H9 (cell line): ENCODE results near the gene MBTPS2. TPM values are rescaled to one million over a fixed set of nuclear protein-coding genes. Genes with fewer than 3 reads are reported as not detected.

Experiments
- DNase-seq: peaks from one replicate; pipeline ENCODE4 v3.0.0-alpha.2; 2017
- H2AFZ ChIP-seq: one replicate; pipeline ENCODE4 v1.6.1; 2013; ENCODE audit warnings: mild to moderate bottlenecking, low read length, control low read depth, moderate library complexity
- H2AK5ac ChIP-seq: 2 replicates; pipeline ENCODE4 v1.6.1; 2013; ENCODE audit warnings: low read length, control low read depth, mixed read lengths; ENCODE audit not compliant: insufficient read length
- H2BK120ac ChIP-seq: one replicate; pipeline ENCODE4 v1.6.1; 2013; ENCODE audit warnings: low read depth, mild to moderate bottlenecking, low read length, control low read depth, inconsistent platforms; ENCODE audit not compliant: poor library complexity, severe bottlenecking
- H2BK12ac ChIP-seq: 2 replicates; pipeline ENCODE4 v1.6.1; 2013; ENCODE audit warnings: low read length, control low read depth, mixed read lengths, low read depth; ENCODE audit not compliant: insufficient read length
- H2BK15ac ChIP-seq: 2 replicates; pipeline ENCODE4 v1.6.1; 2013; ENCODE audit warnings: low read depth, low read length, control low read depth
- H2BK20ac ChIP-seq: one replicate; pipeline ENCODE4 v1.6.1; 2013; ENCODE audit warnings: low read depth, mild to moderate bottlenecking, low read length, control low read depth, inconsistent platforms; ENCODE audit not compliant: poor library complexity, severe bottlenecking
- H2BK5ac ChIP-seq: 2 replicates; pipeline ENCODE4 v1.6.1; 2013; ENCODE audit warnings: low read length, control low read depth, mixed read lengths; ENCODE audit not compliant: insufficient read length
- H3K14ac ChIP-seq: 2 replicates; pipeline ENCODE4 v1.6.1; 2013; ENCODE audit warnings: low read length, control low read depth; ENCODE audit not compliant: insufficient read depth
- H3K18ac ChIP-seq: 2 replicates; pipeline ENCODE4 v1.6.1; 2013; ENCODE audit warnings: low read depth, mild to moderate bottlenecking, mixed read lengths, low read length, control low read depth; ENCODE audit not compliant: insufficient read length
- H3K23ac ChIP-seq: 2 replicates; pipeline ENCODE4 v1.6.1; 2013; ENCODE audit warnings: low read length, control low read depth, mixed read lengths, low read depth; ENCODE audit not compliant: insufficient read length
- H3K23me2 ChIP-seq: 2 replicates; pipeline ENCODE4 v1.6.1; 2013; ENCODE audit warnings: low read depth, mild to moderate bottlenecking, mixed read lengths, low read length, control low read depth; ENCODE audit not compliant: insufficient read length, poor library complexity, severe bottlenecking
- H3K27ac ChIP-seq: 2 replicates; pipeline ENCODE4 v1.5.1; 2013; ENCODE audit warnings: low read length, control low read depth, mixed read lengths, low read depth; ENCODE audit not compliant: insufficient read length
- H3K27me3 ChIP-seq: 2 replicates; pipeline ENCODE4 v1.6.1; 2013; ENCODE audit warnings: low read length, control low read depth, inconsistent platforms; ENCODE audit not compliant: insufficient read depth
- H3K4ac ChIP-seq: 2 replicates; pipeline ENCODE4 v1.6.1; 2013; ENCODE audit warnings: low read depth, mild to moderate bottlenecking, control low read depth, inconsistent platforms, low read length, moderate library complexity
- H3K4me1 ChIP-seq: 2 replicates; pipeline ENCODE4 v1.6.1; 2013; ENCODE audit warnings: low read length, control low read depth, inconsistent platforms; ENCODE audit not compliant: insufficient read depth
- H3K4me2 ChIP-seq: 2 replicates; pipeline ENCODE4 v1.6.1; 2013; ENCODE audit warnings: low read length, control low read depth, mixed read lengths; ENCODE audit not compliant: insufficient read length, insufficient read depth
- H3K56ac ChIP-seq: 2 replicates; pipeline ENCODE4 v1.6.1; 2013; ENCODE audit warnings: low read depth, mild to moderate bottlenecking, mixed read lengths, low read length, control low read depth; ENCODE audit not compliant: insufficient read length
- H3K79me1 ChIP-seq: 2 replicates; pipeline ENCODE4 v1.6.1; 2013; ENCODE audit warnings: low read depth, mild to moderate bottlenecking, moderate library complexity, low read length, control low read depth, inconsistent platforms; ENCODE audit not compliant: insufficient read depth, poor library complexity, severe bottlenecking
- H3K79me2 ChIP-seq: 2 replicates; pipeline ENCODE4 v1.6.1; 2013; ENCODE audit warnings: low read length, control low read depth, inconsistent platforms; ENCODE audit not compliant: insufficient read depth
- H3K9ac ChIP-seq: 2 replicates; pipeline ENCODE4 v1.6.1; 2013; ENCODE audit warnings: low read length, control low read depth, mixed read lengths; ENCODE audit not compliant: insufficient read length; ENCODE audit errors: extremely low read depth
- H3K9me3 ChIP-seq: one replicate; pipeline ENCODE4 v1.6.1; 2013; ENCODE audit warnings: low read depth, low read length, inconsistent platforms; ENCODE audit not compliant: control insufficient read depth
- H3T11ph ChIP-seq: one replicate; pipeline ENCODE4 v1.6.1; 2013; ENCODE audit warnings: mild to moderate bottlenecking, low read length, control low read depth, inconsistent platforms
- H4K20me1 ChIP-seq: one replicate; pipeline ENCODE4 v1.6.1; 2013; ENCODE audit not compliant: control insufficient read depth, insufficient read length, insufficient read depth
- H4K5ac ChIP-seq: 2 replicates; pipeline ENCODE4 v1.6.1; 2013; ENCODE audit warnings: low read depth, mild to moderate bottlenecking, mixed read lengths, low read length, control low read depth; ENCODE audit not compliant: insufficient read length
- H4K8ac ChIP-seq: replicated peaks from 2 replicates; pipeline ENCODE4 v1.6.1; 2013; ENCODE audit warnings: low read length, control low read depth, mixed read lengths, low read depth; ENCODE audit not compliant: insufficient read length
- H4K91ac ChIP-seq: 2 replicates; pipeline ENCODE4 v1.6.1; 2013; ENCODE audit warnings: low read depth, mild to moderate bottlenecking, moderate library complexity, mixed read lengths, low read length, control low read depth; ENCODE audit not compliant: insufficient read length
- H3K27ac Mint-ChIP-seq, 3 experiments: 2 replicates in 2 of 3; 3 replicates in 1 of 3; pipeline ENCODE4 v1.8.0; 2020 to 2021; ENCODE audit warnings: mixed read lengths in 3 of 3, mild to moderate bottlenecking in 1 of 3, moderate library complexity in 1 of 3
- H3K27me3 Mint-ChIP-seq: 2 replicates; pipeline ENCODE4 v1.8.0; 2021; ENCODE audit warnings: low read depth, mild to moderate bottlenecking, moderate library complexity, mixed read lengths
- H3K36me3 Mint-ChIP-seq, 3 experiments: 2 replicates in 2 of 3; 3 replicates in 1 of 3; pipeline ENCODE4 v1.8.0; 2020 to 2021; ENCODE audit warnings: low read depth in 3 of 3, mixed read lengths in 3 of 3; ENCODE audit not compliant: insufficient read depth in 1 of 3
- H3K4me1 Mint-ChIP-seq, 2 experiments: 2 replicates each; pipeline ENCODE4 v1.8.0; 2020; ENCODE audit warnings: mixed read lengths in 2 of 2
- H3K4me3 Mint-ChIP-seq, 2 experiments: 2 replicates in 1 of 2; 3 replicates in 1 of 2; pipeline ENCODE4 v1.8.0; 2020 to 2021; ENCODE audit warnings: mild to moderate bottlenecking in 2 of 2, mixed read lengths in 2 of 2, moderate library complexity in 1 of 2
- H3K9me3 Mint-ChIP-seq, 2 experiments: 2 replicates in 1 of 2; 3 replicates in 1 of 2; pipeline ENCODE4 v1.8.0; 2020; ENCODE audit warnings: mild to moderate bottlenecking in 2 of 2, mixed read lengths in 2 of 2, moderate library complexity in 1 of 2
- CTCF ChIP-seq: fragments of 200-600 bp; sonication (generic); conservative IDR thresholded peaks from 3 replicates; pipeline ENCODE4 v1.8.0; 2021; ENCODE audit warnings: antibody characterized with exemption, mild to moderate bottlenecking
- WGBS: extraction: QIAGEN DNeasy Blood & Tissue Kit; methylation state at CpG from one replicate; pipeline ENCODE4 v1.1.7; 2013; ENCODE audit warnings: missing lambda C conversion rate, low lambda C conversion rate, mixed read lengths; ENCODE audit not compliant: insufficient read length; ENCODE audit errors: extremely low coverage; 5-methylcytosine and 5-hydroxymethylcytosine counted together
- total RNA-seq: library from RNA; stranded (reverse); gene quantifications from 2 replicates; pipeline ENCODE4 v1.2.1, GENCODE V29; 2021

Gene MBTPS2
- total RNA-seq, 1 experiment from 2014 or later, result 6.8 TPM

- Histone ChIP-seq H3K9ac (no peak overlapping the region), H3K18ac (no peak overlapping the region), H3K4ac (no peak overlapping the region), H3K27me3 (no peaks in the 10 kb centered on the region), H3K4me2 (no peak overlapping the region), H4K20me1 (no peaks in the 10 kb centered on the region), H3K56ac (no peak overlapping the region), H3K9me3 (no peaks in the 10 kb centered on the region), H2AFZ (no peak overlapping the region), H3K79me1 (no peaks in the 10 kb centered on the region), H2BK15ac (no peak overlapping the region), H3K23me2 (no peaks in the 10 kb centered on the region), H2BK120ac (no peak overlapping the region), H2BK12ac (no peak overlapping the region), H2BK5ac (no peak overlapping the region), H3K14ac (no peak overlapping the region), H4K5ac (no peak overlapping the region), H3K23ac (no peak overlapping the region), H3K4me1 (no peaks in the 10 kb centered on the region), H3T11ph (no peak overlapping the region), H2AK5ac (no peak overlapping the region), H3K27ac (no peak overlapping the region), H4K8ac (no peak overlapping the region), H4K91ac (no peak overlapping the region), H3K79me2 (no peaks in the 10 kb centered on the region), H2BK20ac (no peak overlapping the region)
- no peaks in the 10 kb centered on the region for H3K27me3 Mint-ChIP-seq
- TF ChIP-seq CTCF, result no peak
- no CpG with 5 or more reads among the region's 3 CpGs for WGBS
- H3K4me1 Mint-ChIP-seq, result peaks cover 7% of the 10 kb centered on the region in 2 experiments
- DNase-seq, result no peak
- peaks cover 0 to 20% of the 10 kb centered on the region in 2 experiments; a peak in 3 of 5 replicates for H3K9me3 Mint-ChIP-seq
- no peak overlapping the region for H3K4me3 Mint-ChIP-seq
- peak overlapping the region in 1 of 3 experiments; percentile 44; a peak in 1 of 7 replicates for H3K27ac Mint-ChIP-seq
- H3K36me3 Mint-ChIP-seq, result no peaks in the 10 kb centered on the region; a peak in 1 of 7 replicates
Observed at GRCh38 chrX:21821875-21822274, 17.5 kb upstream of the MBTPS2 start.
